Left ventricle myocardium inferior (tissue), 1 donor: Measurements from ENCODE around the gene NCAPD2. TPM values are rescaled to one million over a fixed set of nuclear protein-coding genes. Genes with fewer than 3 reads are reported as not detected.

ENCODE experiments used
- DNase-seq: peaks from one replicate; pipeline ENCODE4 v3.0.0-alpha.2; 2020
- H3K27ac ChIP-seq: fragments of 200-600 bp; replicated peaks from 2 replicates; pipeline ENCODE4 v1.8.0; 2021
- H3K27me3 ChIP-seq: fragments of 200-600 bp; 2 replicates; pipeline ENCODE4 v1.8.0; 2021; ENCODE audit warnings: low read depth
- H3K36me3 ChIP-seq: fragments of 200-600 bp; 2 replicates; pipeline ENCODE4 v1.8.0; 2021
- H3K4me1 ChIP-seq: fragments of 200-600 bp; 2 replicates; pipeline ENCODE4 v1.8.0; 2021
- H3K4me3 ChIP-seq: fragments of 200-600 bp; 2 replicates; pipeline ENCODE4 v1.8.0; 2021; ENCODE audit warnings: mild to moderate bottlenecking, moderate library complexity
- H3K9me3 ChIP-seq: fragments of 200-600 bp; replicated peaks from 2 replicates; pipeline ENCODE4 v1.8.0; 2021
- intact Hi-C: fragments of 100-400 bp; cut with micrococcal nuclease; formaldehyde crosslinking; loops from one replicate; pipeline ENCODE4 v1.11.0; 2022
- total RNA-seq: library from RNA; stranded (reverse); fragmentation: NEBNext Ultra II Directional; extraction: Animal tissue kit (Norgen Biotek cat#: 25700); gene quantifications from one replicate; pipeline ENCODE4 v1.2.1, GENCODE V29; 2021
- TF ChIP-seq, protein P1 (sequence below): fragments of 200-600 bp; IDR thresholded peaks from 2 replicates; pipeline ENCODE4 v1.8.0; 2021; ENCODE audit warnings: antibody characterized with exemption, mild to moderate bottlenecking, borderline replicate concordance
- donor health status: DM: no; HTN: yes; CAD: no; lungs with severe emphysema.

NCAPD2 gene
- total RNA-seq, 1 donor from 2014 or later = 9.2 TPM

DNA sequence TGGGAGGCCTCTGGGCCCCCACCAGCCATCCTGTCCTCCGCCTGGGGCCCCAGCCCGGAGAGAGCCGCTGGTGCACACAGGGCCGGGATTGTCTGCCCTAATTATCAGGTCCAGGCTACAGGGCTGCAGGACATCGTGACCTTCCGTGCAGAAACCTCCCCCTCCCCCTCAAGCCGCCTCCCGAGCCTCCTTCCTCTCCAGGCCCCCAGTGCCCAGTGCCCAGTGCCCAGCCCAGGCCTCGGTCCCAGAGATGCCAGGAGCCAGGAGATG, 39.7 kb downstream of the NCAPD2 start:
- DNase-seq = no peak
- H3K36me3 ChIP-seq = peaks cover 65% of the 10 kb centered on the region
- no peaks in the 10 kb centered on the region for H3K9me3 ChIP-seq
- intact Hi-C loops = no loop called here
- peak overlapping the region; percentile 97 for H3K27ac ChIP-seq
- H3K27me3 ChIP-seq = no peaks in the 10 kb centered on the region
- TF ChIP-seq, protein P1, sequence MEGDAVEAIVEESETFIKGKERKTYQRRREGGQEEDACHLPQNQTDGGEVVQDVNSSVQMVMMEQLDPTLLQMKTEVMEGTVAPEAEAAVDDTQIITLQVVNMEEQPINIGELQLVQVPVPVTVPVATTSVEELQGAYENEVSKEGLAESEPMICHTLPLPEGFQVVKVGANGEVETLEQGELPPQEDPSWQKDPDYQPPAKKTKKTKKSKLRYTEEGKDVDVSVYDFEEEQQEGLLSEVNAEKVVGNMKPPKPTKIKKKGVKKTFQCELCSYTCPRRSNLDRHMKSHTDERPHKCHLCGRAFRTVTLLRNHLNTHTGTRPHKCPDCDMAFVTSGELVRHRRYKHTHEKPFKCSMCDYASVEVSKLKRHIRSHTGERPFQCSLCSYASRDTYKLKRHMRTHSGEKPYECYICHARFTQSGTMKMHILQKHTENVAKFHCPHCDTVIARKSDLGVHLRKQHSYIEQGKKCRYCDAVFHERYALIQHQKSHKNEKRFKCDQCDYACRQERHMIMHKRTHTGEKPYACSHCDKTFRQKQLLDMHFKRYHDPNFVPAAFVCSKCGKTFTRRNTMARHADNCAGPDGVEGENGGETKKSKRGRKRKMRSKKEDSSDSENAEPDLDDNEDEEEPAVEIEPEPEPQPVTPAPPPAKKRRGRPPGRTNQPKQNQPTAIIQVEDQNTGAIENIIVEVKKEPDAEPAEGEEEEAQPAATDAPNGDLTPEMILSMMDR = no peak
- H3K4me3 ChIP-seq = peak overlapping the region; percentile 99
- peaks cover 72% of the 10 kb centered on the region for H3K4me1 ChIP-seq

DNA sequence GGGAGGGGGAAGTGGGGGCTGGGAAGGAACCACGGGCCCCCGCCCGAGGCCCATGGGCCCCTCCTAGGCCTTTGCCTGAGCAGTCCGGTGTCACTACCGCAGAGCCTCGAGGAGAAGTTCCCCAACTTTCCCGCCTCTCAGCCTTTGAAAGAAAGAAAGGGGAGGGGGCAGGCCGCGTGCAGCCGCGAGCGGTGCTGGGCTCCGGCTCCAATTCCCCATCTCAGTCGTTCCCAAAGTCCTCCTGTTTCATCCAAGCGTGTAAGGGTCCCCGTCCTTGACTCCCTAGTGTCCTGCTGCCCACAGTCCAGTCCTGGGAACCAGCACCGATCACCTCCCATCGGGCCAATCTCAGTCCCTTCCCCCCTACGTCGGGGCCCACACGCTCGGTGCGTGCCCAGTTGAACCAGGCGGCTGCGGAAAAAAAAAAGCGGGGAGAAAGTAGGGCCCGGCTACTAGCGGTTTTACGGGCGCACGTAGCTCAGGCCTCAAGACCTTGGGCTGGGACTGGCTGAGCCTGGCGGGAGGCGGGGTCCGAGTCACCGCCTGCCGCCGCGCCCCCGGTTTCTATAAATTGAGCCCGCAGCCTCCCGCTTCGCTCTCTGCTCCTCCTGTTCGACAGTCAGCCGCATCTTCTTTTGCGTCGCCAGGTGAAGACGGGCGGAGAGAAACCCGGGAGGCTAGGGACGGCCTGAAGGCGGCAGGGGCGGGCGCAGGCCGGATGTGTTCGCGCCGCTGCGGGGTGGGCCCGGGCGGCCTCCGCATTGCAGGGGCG, 40.2 kb downstream of the NCAPD2 start, which contains the start of gene GAPDH:
GAPDH (plus strand) TSS at position 595 of the 772 bp plus-strand sequence. CDS start 316 bp downstream, outside the sequence.
- intact Hi-C loops = no loop called here
- Histone ChIP-seq H3K9me3 (no peaks in the 10 kb centered on the region), H3K27me3 (no peaks in the 10 kb centered on the region), H3K4me1 (peaks cover 75% of the 10 kb centered on the region), H3K27ac (peak within 1 kb of the TSS; percentile 97), H3K4me3 (peak within 1 kb of the TSS; percentile 99), H3K36me3 (peaks cover 62% of the 10 kb centered on the region)
- peak; percentile 95 for DNase-seq
- TF ChIP-seq, protein P1 = no peak

DNA sequence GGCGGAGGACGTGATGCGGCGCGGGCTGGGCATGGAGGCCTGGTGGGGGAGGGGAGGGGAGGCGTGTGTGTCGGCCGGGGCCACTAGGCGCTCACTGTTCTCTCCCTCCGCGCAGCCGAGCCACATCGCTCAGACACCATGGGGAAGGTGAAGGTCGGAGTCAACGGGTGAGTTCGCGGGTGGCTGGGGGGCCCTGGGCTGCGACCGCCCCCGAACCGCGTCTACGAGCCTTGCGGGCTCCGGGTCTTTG, 40.7 kb downstream of the NCAPD2 start:
- Histone ChIP-seq H3K36me3 (peaks cover 56% of the 10 kb centered on the region), H3K9me3 (no peaks in the 10 kb centered on the region), H3K27me3 (no peaks in the 10 kb centered on the region), H3K4me3 (peak overlapping the region; percentile 99), H3K27ac (peak overlapping the region; percentile 97), H3K4me1 (peaks cover 77% of the 10 kb centered on the region)
- intact Hi-C loops = no loop called here
- TF ChIP-seq, protein P1 = no peak
- DNase-seq = no peak

DNA sequence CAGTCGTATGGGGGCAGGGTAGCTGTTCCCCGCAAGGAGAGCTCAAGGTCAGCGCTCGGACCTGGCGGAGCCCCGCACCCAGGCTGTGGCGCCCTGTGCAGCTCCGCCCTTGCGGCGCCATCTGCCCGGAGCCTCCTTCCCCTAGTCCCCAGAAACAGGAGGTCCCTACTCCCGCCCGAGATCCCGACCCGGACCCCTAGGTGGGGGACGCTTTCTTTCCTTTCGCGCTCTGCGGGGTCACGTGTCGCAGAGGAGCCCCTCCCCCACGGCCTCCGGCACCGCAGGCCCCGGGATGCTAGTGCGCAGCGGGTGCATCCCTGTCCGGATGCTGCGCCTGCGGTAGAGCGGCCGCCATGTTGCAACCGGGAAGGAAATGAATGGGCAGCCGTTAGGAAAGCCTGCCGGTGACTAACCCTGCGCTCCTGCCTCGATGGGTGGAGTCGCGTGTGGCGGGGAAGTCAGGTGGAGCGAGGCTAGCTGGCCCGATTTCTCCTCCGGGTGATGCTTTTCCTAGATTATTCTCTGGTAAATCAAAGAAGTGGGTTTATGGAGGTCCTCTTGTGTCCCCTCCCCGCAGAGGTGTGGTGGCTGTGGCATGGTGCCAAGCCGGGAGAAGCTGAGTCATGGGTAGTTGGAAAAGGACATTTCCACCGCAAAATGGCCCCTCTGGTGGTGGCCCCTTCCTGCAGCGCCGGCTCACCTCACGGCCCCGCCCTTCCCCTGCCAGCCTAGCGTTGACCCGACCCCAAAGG, 41.2 kb downstream of the NCAPD2 start:
- intact Hi-C loops = no loop called here
- TF ChIP-seq, protein P1 = no peak
- no peaks in the 10 kb centered on the region for H3K9me3 ChIP-seq
- peak overlapping the region; percentile 97 for H3K27ac ChIP-seq
- peaks cover 82% of the 10 kb centered on the region for H3K4me1 ChIP-seq
- H3K36me3 ChIP-seq = peaks cover 55% of the 10 kb centered on the region
- peak overlapping the region; percentile 99 for H3K4me3 ChIP-seq
- peak; percentile 74 for DNase-seq
- no peaks in the 10 kb centered on the region for H3K27me3 ChIP-seq

DNA sequence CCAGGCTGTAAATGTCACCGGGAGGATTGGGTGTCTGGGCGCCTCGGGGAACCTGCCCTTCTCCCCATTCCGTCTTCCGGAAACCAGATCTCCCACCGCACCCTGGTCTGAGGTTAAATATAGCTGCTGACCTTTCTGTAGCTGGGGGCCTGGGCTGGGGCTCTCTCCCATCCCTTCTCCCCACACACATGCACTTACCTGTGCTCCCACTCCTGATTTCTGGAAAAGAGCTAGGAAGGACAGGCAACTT, 41.7 kb downstream of the NCAPD2 start:
- no peaks in the 10 kb centered on the region for H3K27me3 ChIP-seq
- TF ChIP-seq, protein P1 = no peak
- no peak for DNase-seq
- H3K9me3 ChIP-seq = no peaks in the 10 kb centered on the region
- peak overlapping the region; percentile 99 for H3K4me3 ChIP-seq
- peak overlapping the region; percentile 97 for H3K27ac ChIP-seq
- peaks cover 87% of the 10 kb centered on the region for H3K4me1 ChIP-seq
- peaks cover 50% of the 10 kb centered on the region for H3K36me3 ChIP-seq
- intact Hi-C loops = no loop called here
